ENCODE results near the gene TMEM218.

Gene TMEM218

GRCh38 chr11:125084761-125085231 is 26.6 kb downstream of the TMEM218 start:
- ATAC-seq (replicated peaks; ENCODE audit: extremely low read depth, poor library complexity, severe bottlenecking) = no peak
- Mint-ChIP-seq H3K36me3 (ENCODE audit: insufficient read depth) (no peaks in the 10 kb centered on the region), H3K4me1 (no peaks in the 10 kb centered on the region), H3K27ac (ENCODE audit: low read depth) (no peak overlapping the region), H3K9me3 (no peaks in the 10 kb centered on the region), H3K27me3 (peaks cover 19% of the 10 kb centered on the region), H3K4me3 (no peak overlapping the region)
- DNase-seq (ENCODE audit: low spot score in 2 of 2) = no peak

DNA sequence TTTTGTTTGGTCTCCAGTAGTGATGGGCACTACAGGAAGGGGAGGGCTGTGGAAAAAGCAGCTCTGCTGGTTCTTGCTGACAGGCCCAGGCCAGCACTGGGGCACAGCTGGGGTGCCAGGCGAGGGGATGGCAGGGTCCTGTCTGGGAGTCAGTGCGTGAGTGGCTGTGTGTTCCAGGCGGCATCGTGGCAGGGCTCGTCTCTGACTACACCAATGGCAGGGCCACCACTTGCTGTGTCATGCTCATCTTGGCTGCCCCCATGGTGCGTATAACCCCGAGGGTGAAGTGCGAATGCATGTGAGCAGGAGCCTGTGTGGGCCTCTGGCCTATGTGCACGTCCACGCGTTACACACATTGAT is 27.4 kb downstream of the TMEM218 start:
- peaks cover 21% of the 10 kb centered on the region for H3K27me3 Mint-ChIP-seq
- DNase-seq (ENCODE audit: low spot score in 2 of 2) (no peak), ATAC-seq (replicated peaks; ENCODE audit: extremely low read depth, poor library complexity, severe bottlenecking) (no peak)
- H3K27ac Mint-ChIP-seq (ENCODE audit: low read depth) = no peak overlapping the region
- no peak overlapping the region for H3K4me3 Mint-ChIP-seq
- no peaks in the 10 kb centered on the region for H3K9me3 Mint-ChIP-seq
- no peaks in the 10 kb centered on the region for H3K4me1 Mint-ChIP-seq
- H3K36me3 Mint-ChIP-seq (ENCODE audit: insufficient read depth) = no peaks in the 10 kb centered on the region

GRCh38 chr11:125083312-125084056 is 27.9 kb downstream of the TMEM218 start:
- Mint-ChIP-seq H3K27ac (ENCODE audit: low read depth) (no peak overlapping the region), H3K4me3 (no peak overlapping the region), H3K27me3 (peaks cover 26% of the 10 kb centered on the region), H3K4me1 (no peaks in the 10 kb centered on the region), H3K9me3 (no peaks in the 10 kb centered on the region), H3K36me3 (ENCODE audit: insufficient read depth) (no peaks in the 10 kb centered on the region)
- DNase-seq (ENCODE audit: low spot score in 2 of 2) (no peak), ATAC-seq (replicated peaks; ENCODE audit: extremely low read depth, poor library complexity, severe bottlenecking) (no peak)

GRCh38 chr11:125082611-125083311 is 28.7 kb downstream of the TMEM218 start:
- Mint-ChIP-seq H3K27ac (ENCODE audit: low read depth) (no peak overlapping the region), H3K4me1 (no peaks in the 10 kb centered on the region), H3K36me3 (ENCODE audit: insufficient read depth) (peaks cover 2% of the 10 kb centered on the region), H3K27me3 (peaks cover 33% of the 10 kb centered on the region), H3K9me3 (no peaks in the 10 kb centered on the region), H3K4me3 (no peak overlapping the region)
- DNase-seq (ENCODE audit: low spot score in 2 of 2) (no peak), ATAC-seq (replicated peaks; ENCODE audit: extremely low read depth, poor library complexity, severe bottlenecking) (no peak)

GRCh38 chr11:125082040-125082439 is 29.4 kb downstream of the TMEM218 start:
- Mint-ChIP-seq H3K27me3 (peaks cover 41% of the 10 kb centered on the region), H3K9me3 (no peaks in the 10 kb centered on the region), H3K4me3 (no peak overlapping the region), H3K27ac (ENCODE audit: low read depth) (no peak overlapping the region), H3K36me3 (ENCODE audit: insufficient read depth) (peaks cover 2% of the 10 kb centered on the region), H3K4me1 (no peaks in the 10 kb centered on the region)
- DNase-seq (ENCODE audit: low spot score in 2 of 2) (no peak), ATAC-seq (replicated peaks; ENCODE audit: extremely low read depth, poor library complexity, severe bottlenecking) (no peak)

GRCh38 chr11:125081098-125081798 is 30.2 kb downstream of the TMEM218 start:
- peaks cover 2% of the 10 kb centered on the region for H3K36me3 Mint-ChIP-seq (ENCODE audit: insufficient read depth)
- no peaks in the 10 kb centered on the region for H3K4me1 Mint-ChIP-seq
- no peak for DNase-seq (ENCODE audit: low spot score in 2 of 2)
- ATAC-seq (replicated peaks; ENCODE audit: extremely low read depth, poor library complexity, severe bottlenecking) = no peak
- H3K9me3 Mint-ChIP-seq = no peaks in the 10 kb centered on the region
- no peak overlapping the region for H3K4me3 Mint-ChIP-seq
- H3K27me3 Mint-ChIP-seq = peaks cover 47% of the 10 kb centered on the region
- no peak overlapping the region for H3K27ac Mint-ChIP-seq (ENCODE audit: low read depth)

DNA sequence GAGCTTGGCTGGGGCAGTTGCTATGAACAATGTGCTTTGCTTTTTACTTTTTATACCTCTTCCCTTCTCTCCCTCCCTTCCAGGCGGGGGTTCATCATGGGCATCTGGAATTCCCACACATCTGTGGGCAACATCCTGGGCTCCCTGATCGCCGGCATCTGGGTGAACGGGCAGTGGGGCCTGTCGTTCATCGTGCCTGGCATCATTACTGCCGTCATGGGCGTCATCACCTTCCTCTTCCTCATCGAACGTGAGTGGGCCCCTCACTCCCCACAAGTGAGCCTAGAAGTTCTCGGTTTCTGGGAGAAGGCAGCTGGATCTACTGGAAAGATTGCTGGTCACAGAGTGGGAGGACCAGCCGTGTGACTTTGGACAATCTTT is 30.9 kb downstream of the TMEM218 start:
- Mint-ChIP-seq H3K27me3 (peaks cover 55% of the 10 kb centered on the region), H3K9me3 (no peaks in the 10 kb centered on the region), H3K27ac (ENCODE audit: low read depth) (no peak overlapping the region), H3K4me3 (no peak overlapping the region), H3K36me3 (ENCODE audit: insufficient read depth) (peaks cover 2% of the 10 kb centered on the region), H3K4me1 (no peaks in the 10 kb centered on the region)
- DNase-seq (ENCODE audit: low spot score in 2 of 2) = no peak
- no peak for ATAC-seq (replicated peaks; ENCODE audit: extremely low read depth, poor library complexity, severe bottlenecking)

DNA sequence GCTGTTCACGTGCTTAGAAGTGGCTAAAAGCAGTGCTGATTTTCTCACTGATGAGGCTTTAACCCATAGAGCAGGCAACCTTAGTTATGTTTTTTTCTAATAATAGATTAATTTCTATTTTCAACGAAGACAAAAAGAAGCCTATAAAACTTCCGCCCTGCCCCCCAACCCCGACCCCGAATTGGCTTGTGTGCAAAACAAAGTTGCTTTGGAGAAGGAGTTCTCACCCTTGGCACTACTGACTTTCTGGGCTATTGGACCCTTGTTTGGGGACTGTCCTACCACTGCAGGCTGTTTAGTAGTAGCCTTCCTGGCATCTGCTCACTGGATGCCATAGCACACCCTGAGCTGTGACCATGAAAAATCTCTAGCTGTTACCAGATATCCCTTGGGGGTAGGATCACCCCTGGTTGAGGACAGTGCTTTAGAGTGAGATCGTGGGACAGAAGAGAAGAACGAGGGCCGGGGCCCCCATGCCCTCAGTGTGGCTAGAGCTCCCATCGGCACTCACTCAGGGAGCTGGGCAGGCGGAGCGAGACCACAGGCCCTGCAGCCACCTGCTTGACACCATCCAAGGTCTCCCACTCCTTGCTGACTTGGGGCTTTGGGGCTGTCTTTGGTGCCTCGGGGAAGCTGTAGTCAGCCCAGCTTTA is 31.4 kb downstream of the TMEM218 start:
- no peak for ATAC-seq (replicated peaks; ENCODE audit: extremely low read depth, poor library complexity, severe bottlenecking)
- H3K9me3 Mint-ChIP-seq = no peaks in the 10 kb centered on the region
- H3K27me3 Mint-ChIP-seq = peaks cover 60% of the 10 kb centered on the region
- no peaks in the 10 kb centered on the region for H3K4me1 Mint-ChIP-seq
- H3K36me3 Mint-ChIP-seq (ENCODE audit: insufficient read depth) = peaks cover 2% of the 10 kb centered on the region
- H3K27ac Mint-ChIP-seq (ENCODE audit: low read depth) = no peak overlapping the region
- no peak overlapping the region for H3K4me3 Mint-ChIP-seq
- DNase-seq (ENCODE audit: low spot score in 2 of 2) = no peak

GRCh38 chr11:125079151-125079877 is 32.1 kb downstream of the TMEM218 start:
- H3K4me3 Mint-ChIP-seq = no peak overlapping the region
- H3K27me3 Mint-ChIP-seq = peaks cover 61% of the 10 kb centered on the region
- no peaks in the 10 kb centered on the region for H3K9me3 Mint-ChIP-seq
- H3K36me3 Mint-ChIP-seq (ENCODE audit: insufficient read depth) = peaks cover 2% of the 10 kb centered on the region
- H3K27ac Mint-ChIP-seq (ENCODE audit: low read depth) = no peak overlapping the region
- H3K4me1 Mint-ChIP-seq = peaks cover under 1% of the 10 kb centered on the region
- ATAC-seq (replicated peaks; ENCODE audit: extremely low read depth, poor library complexity, severe bottlenecking) (no peak), DNase-seq (ENCODE audit: low spot score in 2 of 2) (no peak)

DNA sequence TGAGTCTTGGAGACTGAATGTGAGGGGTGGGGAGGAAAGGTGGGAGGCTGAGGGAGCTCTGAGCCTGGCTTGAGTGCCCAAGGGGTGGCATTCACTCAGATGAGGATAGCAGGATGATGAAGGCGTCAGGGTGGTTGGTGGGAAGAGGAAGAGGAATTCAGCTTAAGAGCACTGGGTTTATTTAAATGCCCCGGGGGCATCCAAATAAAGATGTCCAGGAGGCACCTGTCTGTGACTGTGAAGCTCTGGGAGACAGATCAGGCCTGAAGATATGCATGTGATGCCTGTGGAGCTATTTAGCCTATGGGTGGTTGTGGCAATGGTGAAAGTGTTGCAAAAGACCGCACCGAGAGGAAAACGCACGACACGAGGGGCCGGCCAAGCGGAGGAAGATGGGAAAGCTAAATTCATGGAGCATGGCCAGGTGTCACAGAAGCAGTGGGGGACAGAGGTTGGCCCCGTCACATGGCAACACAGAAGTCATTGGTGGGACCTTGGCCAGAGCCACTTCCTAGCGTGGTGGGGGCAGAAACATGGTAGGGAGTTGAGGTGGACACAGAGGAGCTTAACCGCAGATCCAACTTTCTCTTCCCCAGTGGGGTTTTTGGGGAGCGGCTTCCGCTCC is 32.8 kb downstream of the TMEM218 start:
- Mint-ChIP-seq H3K4me3 (no peak overlapping the region), H3K36me3 (ENCODE audit: insufficient read depth) (peaks cover 2% of the 10 kb centered on the region)

DNA sequence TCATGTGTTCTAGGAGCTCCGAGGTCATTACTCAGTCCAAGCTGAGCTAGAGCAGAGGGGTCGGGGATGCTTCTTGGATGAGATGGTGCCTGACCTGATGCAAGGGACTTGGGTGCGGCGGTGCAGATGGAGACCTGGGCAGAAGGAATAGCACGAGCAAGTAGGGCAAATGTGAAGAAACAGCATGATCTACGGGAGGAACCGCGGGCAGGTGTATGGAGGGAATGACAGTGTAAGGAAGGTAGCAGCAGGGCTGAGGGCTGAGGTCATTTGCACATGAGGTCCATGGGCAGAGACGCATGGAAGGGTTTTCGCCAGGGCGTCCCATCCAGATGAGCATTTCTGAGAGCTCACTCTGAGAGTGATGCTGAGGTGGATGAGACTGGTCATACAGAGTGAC is 33.4 kb downstream of the TMEM218 start:
- H3K27me3 Mint-ChIP-seq = peaks cover 63% of the 10 kb centered on the region
- H3K27ac Mint-ChIP-seq (ENCODE audit: low read depth) = no peak overlapping the region
- peaks cover 2% of the 10 kb centered on the region for H3K36me3 Mint-ChIP-seq (ENCODE audit: insufficient read depth)

More for the DNA sequence above, 32.8 kb downstream of the TMEM218 start:
- H3K4me1 Mint-ChIP-seq = peaks cover 6% of the 10 kb centered on the region
- H3K27me3 Mint-ChIP-seq = peaks cover 62% of the 10 kb centered on the region
- ATAC-seq (replicated peaks; ENCODE audit: extremely low read depth, poor library complexity, severe bottlenecking) (no peak), DNase-seq (ENCODE audit: low spot score in 2 of 2) (no peak)
- H3K9me3 Mint-ChIP-seq = no peaks in the 10 kb centered on the region
- H3K27ac Mint-ChIP-seq (ENCODE audit: low read depth) = no peak overlapping the region

More for the DNA sequence above, 33.4 kb downstream of the TMEM218 start:
- Mint-ChIP-seq H3K4me1 (peaks cover 6% of the 10 kb centered on the region), H3K4me3 (no peak overlapping the region), H3K9me3 (no peaks in the 10 kb centered on the region)
- ATAC-seq (replicated peaks; ENCODE audit: extremely low read depth, poor library complexity, severe bottlenecking) = no peak
- DNase-seq (ENCODE audit: low spot score in 2 of 2) = no peak

Data from central memory CD8-positive, alpha-beta T cell (primary cell).